AG04449 (cell line): ENCODE measurements around the gene LRRTM4.

Experiments
- CTCF ChIA-PET: fragments of 350-600 bp; formaldehyde crosslinking; extraction: SDS; loops from one replicate; lab custom pipeline; 2021; ENCODE audit warnings: antibody characterized with exemption; lab: Yijun Ruan, JAX
- POLR2A ChIA-PET: fragments of 400-600, 350-600 bp; formaldehyde crosslinking; extraction: SDS; loops from one replicate; lab custom pipeline; 2020; ENCODE audit warnings: antibody characterized with exemption, inconsistent platforms; lab: Yijun Ruan, JAX
- DNase-seq: peaks from one replicate; pipeline ENCODE4 v3.0.0-alpha.2; 2010; ENCODE audit warnings: low read depth, low spot score
- H3K4me3 ChIP-seq: 2 replicates; pipeline ENCODE4 v1.5.1; 2011; ENCODE audit warnings: low read depth, mild to moderate bottlenecking, control low read depth, low read length
- TF ChIP-seq, protein P1 (sequence below): IDR thresholded peaks from one replicate; pipeline ENCODE4 v1.5.1; 2011; ENCODE audit warnings: mild to moderate bottlenecking, moderate library complexity, low read length, control low read depth, inconsistent platforms; ENCODE audit not compliant: insufficient read depth; ENCODE audit errors: missing control alignments

The LRRTM4 gene

DNA sequence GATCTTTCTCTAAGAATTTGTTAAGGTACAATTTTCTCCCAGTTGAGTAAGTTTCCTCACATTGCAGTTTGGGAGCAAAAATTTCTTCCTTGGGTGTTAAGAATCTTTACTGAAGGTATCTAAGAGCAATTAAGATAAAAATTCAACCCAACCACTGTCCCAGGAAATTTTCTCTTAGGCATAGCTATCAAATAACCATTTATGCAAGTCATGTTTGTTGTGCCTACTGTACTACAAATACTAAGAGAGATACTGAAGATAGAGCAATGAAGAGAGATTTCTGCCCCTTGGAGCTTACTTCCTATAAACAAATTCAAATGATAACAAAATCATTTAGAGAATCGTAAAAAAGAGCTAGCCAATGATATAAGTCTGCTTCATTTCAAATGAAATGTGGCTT lies 402.8 kb downstream of the LRRTM4 start:
- DNase-seq = no peak
- no peak overlapping the region for H3K4me3 ChIP-seq
- TF ChIP-seq, protein P1, sequence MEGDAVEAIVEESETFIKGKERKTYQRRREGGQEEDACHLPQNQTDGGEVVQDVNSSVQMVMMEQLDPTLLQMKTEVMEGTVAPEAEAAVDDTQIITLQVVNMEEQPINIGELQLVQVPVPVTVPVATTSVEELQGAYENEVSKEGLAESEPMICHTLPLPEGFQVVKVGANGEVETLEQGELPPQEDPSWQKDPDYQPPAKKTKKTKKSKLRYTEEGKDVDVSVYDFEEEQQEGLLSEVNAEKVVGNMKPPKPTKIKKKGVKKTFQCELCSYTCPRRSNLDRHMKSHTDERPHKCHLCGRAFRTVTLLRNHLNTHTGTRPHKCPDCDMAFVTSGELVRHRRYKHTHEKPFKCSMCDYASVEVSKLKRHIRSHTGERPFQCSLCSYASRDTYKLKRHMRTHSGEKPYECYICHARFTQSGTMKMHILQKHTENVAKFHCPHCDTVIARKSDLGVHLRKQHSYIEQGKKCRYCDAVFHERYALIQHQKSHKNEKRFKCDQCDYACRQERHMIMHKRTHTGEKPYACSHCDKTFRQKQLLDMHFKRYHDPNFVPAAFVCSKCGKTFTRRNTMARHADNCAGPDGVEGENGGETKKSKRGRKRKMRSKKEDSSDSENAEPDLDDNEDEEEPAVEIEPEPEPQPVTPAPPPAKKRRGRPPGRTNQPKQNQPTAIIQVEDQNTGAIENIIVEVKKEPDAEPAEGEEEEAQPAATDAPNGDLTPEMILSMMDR = no peak
- CTCF ChIA-PET = no interaction called here
- POLR2A ChIA-PET = no interaction called here

DNA sequence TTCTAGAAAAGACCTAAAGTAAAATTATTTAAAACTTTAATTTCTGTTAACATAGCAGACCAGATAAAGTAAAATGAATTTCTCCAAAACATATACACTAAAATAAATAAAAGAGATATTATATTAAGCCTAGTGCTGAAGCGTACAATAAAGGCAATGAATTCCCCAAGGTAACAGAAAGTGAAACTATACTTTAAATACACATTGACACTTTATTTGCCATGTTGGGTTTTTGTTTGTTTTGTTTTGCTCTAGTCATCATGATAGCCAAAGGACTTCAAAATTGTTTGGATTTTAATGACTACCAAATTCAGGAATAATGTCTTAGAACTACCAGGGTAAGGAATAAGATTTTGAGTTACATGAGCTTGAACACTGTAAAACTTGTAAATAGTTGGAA lies 413.3 kb downstream of the LRRTM4 start:
- DNase-seq = no peak
- TF ChIP-seq, protein P1 = no peak
- no peak overlapping the region for H3K4me3 ChIP-seq
- POLR2A ChIA-PET = no interaction called here
- CTCF ChIA-PET = no interaction called here

DNA sequence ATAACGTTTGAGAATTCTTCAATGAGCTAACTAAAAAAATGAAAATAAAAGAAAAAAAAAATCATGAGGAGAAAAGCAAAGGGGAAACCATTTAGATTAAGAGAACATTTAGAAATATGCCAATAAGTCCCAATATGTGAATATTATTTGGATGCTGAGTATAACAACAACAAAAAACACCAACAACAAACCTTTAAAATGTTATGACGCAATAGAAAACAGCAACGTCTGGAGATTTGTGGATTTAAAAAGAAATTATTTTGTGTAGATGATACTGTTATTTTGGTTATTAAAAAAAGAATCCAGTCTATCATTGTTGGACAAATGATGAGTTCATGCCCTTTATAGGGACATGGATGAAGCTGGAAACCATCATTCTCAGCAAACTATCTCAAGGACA lies 417.2 kb downstream of the LRRTM4 start:
- DNase-seq = no peak
- ChIA-PET CTCF (no interaction called here), POLR2A (no interaction called here)
- TF ChIP-seq, protein P1 = no peak
- no peak overlapping the region for H3K4me3 ChIP-seq

DNA sequence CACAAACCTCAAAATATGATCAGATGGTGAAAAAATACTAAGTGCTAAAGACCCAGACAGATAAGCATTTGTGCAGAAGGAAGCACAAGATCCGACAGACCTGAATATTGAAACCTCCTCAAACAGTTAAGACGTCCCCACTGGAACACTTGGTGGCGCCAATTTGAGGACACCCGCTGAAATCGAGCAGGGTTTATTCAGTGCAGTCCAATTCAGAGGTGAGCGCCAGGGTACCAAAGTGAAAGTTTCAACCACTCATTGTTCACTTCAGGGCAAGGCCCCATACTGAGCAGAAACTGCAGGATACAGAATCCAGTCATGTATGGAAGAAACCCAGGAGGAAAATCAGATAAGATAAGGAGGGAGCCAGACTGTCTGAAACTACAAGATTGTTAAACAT lies 417.6 kb downstream of the LRRTM4 start:
- ChIA-PET CTCF (no interaction called here), POLR2A (no interaction called here)
- H3K4me3 ChIP-seq = no peak overlapping the region
- DNase-seq = no peak
- TF ChIP-seq, protein P1 = no peak

DNA sequence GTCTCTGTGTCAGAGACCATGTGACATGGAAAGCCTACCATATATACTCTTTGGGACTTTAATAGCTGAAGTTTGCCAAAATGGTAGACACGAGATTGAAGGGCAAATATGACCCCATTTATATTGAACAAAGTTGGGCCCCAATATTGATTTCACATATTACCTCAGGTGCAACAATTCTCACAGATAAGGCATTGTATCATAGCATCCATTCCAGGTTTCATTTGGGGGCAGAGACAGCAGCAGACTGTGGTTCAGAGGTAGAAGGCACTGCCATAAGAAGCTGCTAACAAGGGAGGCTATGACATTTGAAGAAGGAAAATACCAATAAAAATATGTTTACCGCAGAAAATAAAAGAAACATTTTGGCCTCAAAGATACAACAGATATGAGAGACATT lies 419.2 kb downstream of the LRRTM4 start:
- TF ChIP-seq, protein P1 = no peak
- CTCF ChIA-PET = no interaction called here
- POLR2A ChIA-PET = no interaction called here

DNA sequence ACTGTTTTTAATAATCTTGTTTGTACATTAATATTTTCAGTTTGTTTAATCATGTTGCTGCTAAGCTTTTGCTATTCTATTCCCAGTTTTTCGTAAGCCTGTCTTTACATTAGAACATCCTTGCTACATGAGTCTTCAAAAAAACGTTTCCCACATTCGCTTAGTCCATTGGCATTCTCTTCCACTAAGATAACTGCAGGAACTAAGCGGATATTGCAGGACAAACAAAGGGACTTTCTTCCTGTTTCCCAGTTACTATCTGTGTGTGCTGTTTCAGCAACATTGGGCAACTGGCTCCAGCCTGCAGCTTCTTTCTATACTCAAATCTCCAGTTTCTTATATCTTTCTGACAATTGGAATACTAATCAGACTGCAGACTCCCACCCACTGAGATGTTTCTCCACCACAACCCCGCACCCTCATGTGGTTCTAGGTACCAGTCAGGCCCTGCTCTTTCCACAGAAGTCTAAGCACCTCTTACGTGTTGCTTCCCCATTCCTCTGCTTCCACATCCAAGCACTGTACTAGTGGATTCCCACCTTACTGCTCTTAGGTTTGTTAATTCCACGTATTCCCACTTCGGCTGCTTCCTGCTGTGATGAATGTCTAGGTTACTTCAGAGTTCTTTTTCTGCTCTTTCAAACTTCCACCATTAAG lies 420.3 kb downstream of the LRRTM4 start:
- ChIA-PET POLR2A (no interaction called here), CTCF (no interaction called here)
- H3K4me3 ChIP-seq = no peak overlapping the region
- TF ChIP-seq, protein P1 = no peak
- no peak for DNase-seq

More for the DNA sequence above, 419.2 kb downstream of the LRRTM4 start:
- no peak overlapping the region for H3K4me3 ChIP-seq
- DNase-seq = no peak
